GM12878 (cell line): ENCODE measurements around the gene PPP1R14B. TPM values are rescaled to one million over a fixed set of nuclear protein-coding genes. Genes with fewer than 3 reads are reported as not detected.

ENCODE experiments used
- ATAC-seq: fragments of 200-7000 bp; cut with Tn5 transposase; 3 replicates; pipeline ENCODE4 v1.9.1; 2020; ENCODE audit warnings: mild to moderate bottlenecking, moderate library complexity
- BruUV-seq: library from RNA; stranded (reverse); fragments of 400-500 nt; replicated peaks from 2 replicates; lab custom pipeline; 2021; lab: Mats Ljungman, UMichigan
- CTCF ChIA-PET: fragments of 300-600 bp; sonication (Branson Sonifier 250); formaldehyde crosslinking; extraction: SDS; loops from one replicate; lab custom pipeline; 2021; ENCODE audit warnings: inconsistent platforms; lab: Yijun Ruan, JAX
- POLR2A ChIA-PET: fragments of 350-600 bp; formaldehyde crosslinking; extraction: SDS; loops from one replicate; lab custom pipeline; 2021; ENCODE audit warnings: inconsistent platforms; lab: Charles Lee
- RAD21 ChIA-PET: fragments of 300-600 bp; sonication (Branson Sonifier 250); formaldehyde crosslinking; loops from one replicate; lab custom pipeline; 2023; ENCODE audit warnings: antibody characterized with exemption; ENCODE audit not compliant: unreplicated experiment; lab: Charles Lee
- SMC1A ChIA-PET: fragments of 300-600 bp; sonication (Branson Sonifier 250); formaldehyde crosslinking; loops from one replicate; lab custom pipeline; 2023; ENCODE audit not compliant: unreplicated experiment, uncharacterized antibody; lab: Charles Lee
- DNase-seq: peaks from one replicate; pipeline ENCODE4 v3.0.0-alpha.2; 2011; ENCODE audit warnings: low read depth, low spot score
- FAIRE-seq: peaks from 3 replicates; lab custom pipeline; 2011; peaks lifted over from hg19 to GRCh38; lab: Jason Lieb, UNC
- H2AFZ ChIP-seq: 2 replicates; pipeline ENCODE4 v1.6.0; 2011; ENCODE audit warnings: low read depth, low read length, control low read depth; ENCODE audit not compliant: control insufficient read depth
- H3K27ac ChIP-seq: 2 replicates; pipeline ENCODE4 v1.5.1; 2011; ENCODE audit warnings: control low read depth; ENCODE audit not compliant: control insufficient read depth, insufficient read depth
- H3K27me3 ChIP-seq, 2 experiments: replicated peaks in 1 of 2; 2 replicates each; pipeline versions ENCODE4 v1.6.0 to v1.6.1; 2011; ENCODE audit warnings: low read length in 1 of 2; ENCODE audit not compliant: control insufficient read depth in 2 of 2, insufficient read depth in 2 of 2
- H3K36me3 ChIP-seq, 2 experiments: 2 replicates each; pipeline ENCODE4 v1.5.1; 2011; ENCODE audit warnings: low read length in 1 of 2; ENCODE audit not compliant: control insufficient read depth in 2 of 2, insufficient read depth in 2 of 2
- H3K4me1 ChIP-seq: 2 replicates; pipeline ENCODE4 v1.6.1; 2011; ENCODE audit warnings: mild to moderate bottlenecking, low read length, moderate library complexity, mixed read lengths; ENCODE audit not compliant: control insufficient read depth, insufficient read depth
- H3K4me2 ChIP-seq: 2 replicates; pipeline ENCODE4 v1.6.0; 2011; ENCODE audit warnings: control low read depth; ENCODE audit not compliant: control insufficient read depth, insufficient read depth
- H3K4me3 ChIP-seq: fragments of 200-600 bp; sonication (generic); 2 replicates; pipeline ENCODE4 v1.5.1; 2016
- H3K79me2 ChIP-seq: 2 replicates; pipeline ENCODE4 v1.6.0; 2011; ENCODE audit warnings: low read length; ENCODE audit not compliant: control insufficient read depth, insufficient read depth
- H3K9ac ChIP-seq: 2 replicates; pipeline ENCODE4 v1.8.0; 2011; ENCODE audit warnings: low read length, control low read depth, mixed read lengths; ENCODE audit not compliant: control insufficient read depth, insufficient read depth
- H3K9me3 ChIP-seq: replicated peaks from 3 replicates; pipeline ENCODE4 v1.5.1; 2011; ENCODE audit warnings: mild to moderate bottlenecking, low read length; ENCODE audit not compliant: control insufficient read depth, insufficient read depth
- H4K20me1 ChIP-seq: 2 replicates; pipeline ENCODE4 v1.6.0; 2011; ENCODE audit not compliant: control insufficient read depth, insufficient read depth
- BCLAF1 ChIP-seq: fragments of 450-650 bp; IDR thresholded peaks from 2 replicates; pipeline ENCODE4 v1.6.1; 2017; ENCODE audit warnings: antibody characterized with exemption, mild to moderate bottlenecking, moderate library complexity
- CUX1 ChIP-seq: IDR thresholded peaks from 2 replicates; pipeline ENCODE4 v1.6.1; 2012; ENCODE audit warnings: improper control_type of control experiment, low read depth, low read length; ENCODE audit not compliant: insufficient replicate concordance
- ELK1 ChIP-seq: IDR thresholded peaks from 2 replicates; pipeline ENCODE4 v1.6.1; 2012; ENCODE audit warnings: low read depth, low read length, improper control_type of control experiment
- JUNB ChIP-seq: IDR thresholded peaks from 2 replicates; pipeline ENCODE4 v1.6.1; 2016; ENCODE audit warnings: antibody characterized with exemption, mild to moderate bottlenecking
- MXI1 ChIP-seq: fragments of 150-350 bp; IDR thresholded peaks from 2 replicates; pipeline ENCODE4 v1.6.1; 2011; ENCODE audit warnings: low read depth, mild to moderate bottlenecking, inconsistent platforms, low read length, improper control_type of control experiment
- MYB ChIP-seq: fragments of 150-350 bp; IDR thresholded peaks from 2 replicates; pipeline ENCODE4 v1.6.1; 2014; ENCODE audit warnings: mild to moderate bottlenecking, low read depth, low read length, borderline replicate concordance
- PKNOX1 ChIP-seq: fragments of 450-650 bp; IDR thresholded peaks from 2 replicates; pipeline ENCODE4 v1.6.1; 2016; ENCODE audit warnings: mild to moderate bottlenecking
- WGBS: methylation state at CpG from one replicate; pipeline ENCODE4 v1.1.6; 2016; ENCODE audit warnings: low lambda C conversion rate; ENCODE audit not compliant: insufficient replicate concordance, insufficient coverage; ENCODE audit errors: missing lambda C conversion rate; 5-methylcytosine and 5-hydroxymethylcytosine counted together
- in situ Hi-C: fragments of 300-500 bp; cut with MboI; formaldehyde crosslinking; loops from 9 replicates; pipeline ENCODE4 v1.14.3; 2018; ENCODE audit warnings: mixed read lengths
- intact Hi-C: fragments of 100-400 bp; cut with micrococcal nuclease; formaldehyde crosslinking; loops from one replicate; pipeline ENCODE4 v1.14.2; 2022; ENCODE audit not compliant: unreplicated experiment
- polyA plus RNA-seq, 11 experiments: library from polyadenylated mRNA; depleted of rRNA in 4 of 11; unstranded in 6 of 11; stranded (reverse) in 5 of 11; fragments of >200 nt; fragmentation: Nextera tagmentation in 4 of 11; fragmentation: Illumina TruSeq in 1 of 11; extraction: Ambion mirVana in 4 of 11; extraction: Trizol in 1 of 11; gene quantifications; 1 replicate in 1 of 11; 2 replicates in 10 of 11; pipeline versions ENCODE4 v1.2.1 to v1.2.3, GENCODE V29; 2011 to 2016; ENCODE audit warnings: inconsistent platforms in 2 of 11, missing spikeins in 2 of 11, low read depth in 1 of 11
- total RNA-seq, 4 experiments: library from RNA; depleted of rRNA in 3 of 4; stranded (reverse); fragments of >200 nt in 3 of 4; fragmentation: Illumina TruSeq in 1 of 4; extraction: Trizol in 1 of 4; gene quantifications; 2 replicates each; pipeline versions ENCODE4 v1.2.1 to v1.2.3, GENCODE V29; 2013 to 2021

Gene PPP1R14B
- total and polyA plus RNA-seq, 10 of the 15 experiments (the other 5 are each of a cell fraction or from before 2014, with no cell fraction given): 8.4 to 283 (median 124) TPM

GRCh38 chr11:64284962-64285884 lies 38.5 kb upstream of the PPP1R14B start, which contains the start of gene GPR137:
GPR137 (plus strand) TSS chr11:64285848; CDS start chr11:64286525, 677 bp downstream.
- ATAC-seq: peak; percentile 76
- H2AFZ ChIP-seq: peak within 1 kb of the TSS; percentile 96
- CTCF ChIA-PET: interaction anchor here (1.0 to 5.5 kb wide), 7 partner anchors 15 to 80 kb away, joined by 3 to 46 read pairs (median 4); partner anchors contain the start of genes CATSPERZ, ESRRA, FERMT3 and PRDX5
- TF ChIP-seq CUX1 (no peak), PKNOX1 (peak; percentile 25; the same call in 1 of the 2 replicates), MYB (no peak), BCLAF1 (no peak), JUNB (no peak), MXI1 (peak; percentile 65; the same call in 1 of the 2 replicates), ELK1 (no peak)

More at GRCh38 chr11:64284962-64285884, 38.5 kb upstream of the PPP1R14B start, which contains the start of gene GPR137:
- in situ Hi-C loops (no loop called here), intact Hi-C loops (loop anchor here (1.0 kb wide), 1 partner anchor 15 kb away; no protein-coding TSS in a partner anchor)
- H3K9me3 ChIP-seq: no peaks in the 10 kb centered on the region
- H4K20me1 ChIP-seq: no peaks in the 10 kb centered on the region
- ChIA-PET POLR2A (interaction anchor here (0.6 to 6.2 kb wide), 10 partner anchors 8 to 78 kb away, joined by 3 to 92 read pairs (median 7); partner anchors contain the start of genes ESRRA, FERMT3, FKBP2 and PRDX5), SMC1A (interaction anchor here (0.9 to 3.5 kb wide), 4 partner anchors 14 to 32 kb away, joined by 4 to 16 read pairs (median 8); partner anchors contain the start of genes CATSPERZ, PRDX5 and TRMT112), RAD21 (interaction anchor here (0.6 to 2.7 kb wide), 8 partner anchors 14 to 81 kb away, joined by 3 to 10 read pairs (median 6); partner anchors contain the start of genes FERMT3, NUDT22, PRDX5 and TRMT112)
- H3K4me1 ChIP-seq: peaks cover 7% of the 10 kb centered on the region
- H3K27ac ChIP-seq: peak within 1 kb of the TSS; percentile 91
- peak within 1 kb of the TSS; percentile 99 for H3K4me2 ChIP-seq
- peaks cover 0 to 2% of the 10 kb centered on the region in 2 experiments; a peak in 2 of 4 replicates for H3K36me3 ChIP-seq
- H3K27me3 ChIP-seq: no peaks in the 10 kb centered on the region
- H3K79me2 ChIP-seq: peaks cover 15% of the 10 kb centered on the region
- FAIRE-seq (peak; percentile 77), DNase-seq (no peak)
- WGBS: under 1% methylated on average over 63 of the region's 102 CpGs
- H3K4me3 ChIP-seq: peak within 1 kb of the TSS; percentile 86
- H3K9ac ChIP-seq: peak within 1 kb of the TSS; percentile 81
- TSS peak; percentile 84 for BruUV-seq
